Suprapubic skin (tissue), 3 donors: ENCODE data around the gene HMGCL.

Experiments
- EP300 ChIP-seq: sonication (generic); formaldehyde crosslinking; IDR thresholded peaks from one replicate; pipeline ENCODE4 v1.6.1; 2017; ENCODE audit warnings: antibody characterized with exemption
- POLR2A ChIP-seq, 2 donors: fragments of 450-650 bp; IDR thresholded peaks; one replicate each; pipeline ENCODE4 v1.6.1; 2017; ENCODE audit warnings: antibody characterized with exemption in 2 of 2, mild to moderate bottlenecking in 2 of 2, moderate library complexity in 2 of 2
- TF ChIP-seq, protein P1 (sequence below), 2 donors: fragments of 200-600 bp in 1 of 2; fragments of 450-650 bp in 1 of 2; sonication (generic) in 1 of 2; IDR thresholded peaks; one replicate each; pipeline ENCODE4 v1.5.1; 2016 to 2019; ENCODE audit warnings: antibody characterized with exemption in 2 of 2, mild to moderate bottlenecking in 1 of 2, moderate library complexity in 1 of 2

DNA sequence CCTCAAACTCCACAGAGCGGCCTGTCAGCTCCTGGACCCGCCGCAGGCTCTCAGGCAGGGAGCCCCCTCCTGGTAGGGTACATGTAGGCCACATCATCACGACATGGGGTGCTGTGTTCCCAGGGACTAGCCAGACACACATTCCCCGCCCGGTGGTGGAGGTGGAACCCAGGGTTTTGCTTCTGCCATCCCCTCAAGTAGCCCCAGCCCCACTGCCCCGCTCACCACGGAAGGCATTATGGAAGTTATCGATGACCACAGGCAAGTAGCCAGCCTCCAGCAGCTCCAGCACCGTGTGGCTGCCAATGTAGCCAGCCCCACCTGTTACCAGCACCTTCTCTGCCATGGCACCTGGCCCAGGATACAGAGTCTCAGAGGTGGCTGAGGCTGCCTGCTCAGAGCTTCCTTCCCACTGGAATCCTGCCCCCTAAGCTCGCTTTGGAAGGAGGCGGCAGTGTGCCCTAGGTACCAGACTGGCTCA, 26.5 kb downstream of the HMGCL start:
- TF ChIP-seq, protein P1, sequence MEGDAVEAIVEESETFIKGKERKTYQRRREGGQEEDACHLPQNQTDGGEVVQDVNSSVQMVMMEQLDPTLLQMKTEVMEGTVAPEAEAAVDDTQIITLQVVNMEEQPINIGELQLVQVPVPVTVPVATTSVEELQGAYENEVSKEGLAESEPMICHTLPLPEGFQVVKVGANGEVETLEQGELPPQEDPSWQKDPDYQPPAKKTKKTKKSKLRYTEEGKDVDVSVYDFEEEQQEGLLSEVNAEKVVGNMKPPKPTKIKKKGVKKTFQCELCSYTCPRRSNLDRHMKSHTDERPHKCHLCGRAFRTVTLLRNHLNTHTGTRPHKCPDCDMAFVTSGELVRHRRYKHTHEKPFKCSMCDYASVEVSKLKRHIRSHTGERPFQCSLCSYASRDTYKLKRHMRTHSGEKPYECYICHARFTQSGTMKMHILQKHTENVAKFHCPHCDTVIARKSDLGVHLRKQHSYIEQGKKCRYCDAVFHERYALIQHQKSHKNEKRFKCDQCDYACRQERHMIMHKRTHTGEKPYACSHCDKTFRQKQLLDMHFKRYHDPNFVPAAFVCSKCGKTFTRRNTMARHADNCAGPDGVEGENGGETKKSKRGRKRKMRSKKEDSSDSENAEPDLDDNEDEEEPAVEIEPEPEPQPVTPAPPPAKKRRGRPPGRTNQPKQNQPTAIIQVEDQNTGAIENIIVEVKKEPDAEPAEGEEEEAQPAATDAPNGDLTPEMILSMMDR (IDR thresholded peaks at IDR 0.05) = no peak
- TF ChIP-seq EP300 (no peak), POLR2A (IDR thresholded peaks at IDR 0.05) (no peak)
